Endothelial cell of umbilical vein (primary cell): ENCODE measurements around the gene CHN2. TPM values are rescaled to one million over a fixed set of nuclear protein-coding genes. Genes with fewer than 3 reads are reported as not detected.

Source experiments
- BruUV-seq: library from RNA; stranded (reverse); fragments of 400-500 nt; replicated peaks from 2 replicates; lab custom pipeline; 2021; lab: Mats Ljungman, UMichigan
- CTCF ChIA-PET: fragments of 300-600, 350-600 bp; sonication (Branson Sonifier 250); formaldehyde crosslinking; loops from one replicate; lab custom pipeline; 2021; ENCODE audit warnings: antibody characterized with exemption, inconsistent platforms; lab: Charles Lee
- POLR2A ChIA-PET: fragments of 300-600, 350-600 bp; sonication (Branson Sonifier 250); formaldehyde crosslinking; loops from one replicate; lab custom pipeline; 2021; ENCODE audit warnings: antibody characterized with exemption, inconsistent platforms; lab: Charles Lee
- DNase-seq: peaks from one replicate; pipeline ENCODE4 v3.0.0-alpha.2; 2011; ENCODE audit warnings: low read depth, low spot score
- FAIRE-seq: peaks from 2 replicates; lab custom pipeline; 2011; peaks lifted over from hg19 to GRCh38; lab: Jason Lieb, UNC
- H2AFZ ChIP-seq: 2 replicates; pipeline ENCODE4 v1.6.0; 2012; ENCODE audit warnings: low read depth, low read length, control low read depth, inconsistent platforms
- H3K27ac ChIP-seq: 2 replicates; pipeline ENCODE4 v1.5.1; 2011; ENCODE audit warnings: low read depth, mild to moderate bottlenecking, control low read depth, low read length, moderate library complexity; ENCODE audit not compliant: insufficient read depth
- H3K27me3 ChIP-seq, 2 experiments: 2 replicates each; pipeline versions ENCODE4 v1.6.0 to v1.6.1; 2011; ENCODE audit warnings: low read length in 2 of 2, mixed read lengths in 1 of 2; ENCODE audit not compliant: control insufficient read depth in 2 of 2, insufficient read depth in 2 of 2
- H3K36me3 ChIP-seq, 2 experiments: 2 replicates in 1 of 2; 3 replicates in 1 of 2; pipeline ENCODE4 v1.5.1; 2011; ENCODE audit warnings: low read length in 2 of 2, mild to moderate bottlenecking in 1 of 2, moderate library complexity in 1 of 2; ENCODE audit not compliant: control insufficient read depth in 2 of 2, insufficient read depth in 2 of 2; ENCODE audit errors: extremely low read depth in 1 of 2
- H3K4me1 ChIP-seq: 3 replicates; pipeline ENCODE4 v1.5.1; 2011; ENCODE audit warnings: mild to moderate bottlenecking, low read length; ENCODE audit not compliant: control insufficient read depth, insufficient read depth; ENCODE audit errors: extremely low read depth
- H3K4me2 ChIP-seq: 2 replicates; pipeline ENCODE4 v1.6.1; 2011; ENCODE audit warnings: low read length, control low read depth, mixed read lengths; ENCODE audit not compliant: insufficient read depth
- H3K4me3 ChIP-seq, 3 experiments: fragments of 200-600 bp in 1 of 3; sonication (generic), shearing (Covaris generic) in 1 of 3; replicated peaks in 1 of 3; 2 replicates each; pipeline ENCODE4 v1.5.1; 2011 to 2016; ENCODE audit warnings: control low read depth in 3 of 3, low read length in 3 of 3, mild to moderate bottlenecking in 2 of 3, inconsistent platforms in 1 of 3, low read depth in 1 of 3, moderate library complexity in 1 of 3; ENCODE audit not compliant: insufficient read depth in 1 of 3
- H3K79me2 ChIP-seq: 2 replicates; pipeline ENCODE4 v1.6.0; 2012; ENCODE audit warnings: low read length, inconsistent platforms; ENCODE audit not compliant: control insufficient read depth, insufficient read depth
- H3K9ac ChIP-seq: replicated peaks from 2 replicates; pipeline ENCODE3; 2011; ENCODE audit warnings: low read length, control low read depth; ENCODE audit not compliant: insufficient read depth; ENCODE audit errors: extremely low read depth
- H3K9me1 ChIP-seq: replicated peaks from 3 replicates; pipeline ENCODE4 v1.6.0; 2011; ENCODE audit warnings: mild to moderate bottlenecking, low read length; ENCODE audit not compliant: control insufficient read depth, insufficient read depth; ENCODE audit errors: extremely low read depth
- H3K9me3 ChIP-seq: replicated peaks from 2 replicates; pipeline ENCODE4 v1.5.1; 2012; ENCODE audit warnings: low read length, inconsistent platforms; ENCODE audit not compliant: control insufficient read depth, insufficient read depth
- H4K20me1 ChIP-seq: replicated peaks from 2 replicates; pipeline ENCODE3; 2011; ENCODE audit warnings: mild to moderate bottlenecking, low read length; ENCODE audit not compliant: control insufficient read depth, insufficient read depth; ENCODE audit errors: extremely low read depth
- EZH2 ChIP-seq: IDR thresholded peaks from 2 replicates; pipeline ENCODE4 v1.6.1; 2012; ENCODE audit warnings: borderline replicate concordance, low read depth, mild to moderate bottlenecking, moderate library complexity, low read length, inconsistent platforms; ENCODE audit not compliant: severe bottlenecking
- FOS ChIP-seq: IDR thresholded peaks from 2 replicates; pipeline ENCODE4 v1.6.1; 2011; ENCODE audit warnings: mild to moderate bottlenecking, low read length, moderate library complexity, borderline replicate concordance; ENCODE audit not compliant: insufficient read depth
- GATA2 ChIP-seq: IDR thresholded peaks from 2 replicates; pipeline ENCODE4 v1.7.0; 2011; ENCODE audit warnings: low read depth, mild to moderate bottlenecking, moderate library complexity, mixed read lengths, low read length; ENCODE audit not compliant: insufficient read length, insufficient read depth
- JUN ChIP-seq: IDR thresholded peaks from 2 replicates; pipeline ENCODE4 v1.6.1; 2011; ENCODE audit warnings: borderline replicate concordance, low read depth; ENCODE audit not compliant: insufficient read length, insufficient read depth
- MYC ChIP-seq: IDR thresholded peaks from one replicate; pipeline ENCODE4 v1.6.1; 2011; ENCODE audit warnings: mild to moderate bottlenecking, low read depth, low read length
- POLR2A ChIP-seq: IDR thresholded peaks from 2 replicates; pipeline ENCODE4 v1.6.1; 2012; ENCODE audit warnings: low read depth, mild to moderate bottlenecking, control low read depth, low read length
- POLR2AphosphoS5 ChIP-seq: IDR thresholded peaks from 2 replicates; pipeline ENCODE4 v1.6.1; 2012; ENCODE audit warnings: low read depth, mild to moderate bottlenecking, control low read depth, low read length, moderate library complexity; ENCODE audit not compliant: insufficient read depth
- dilution Hi-C: fragments of 300-500 bp; cut with MboI; formaldehyde crosslinking; loops from one replicate; pipeline ENCODE4 v1.15.0; 2019; ENCODE audit warnings: low sequenced_read_pairs; ENCODE audit not compliant: extremely low pct_ligation_motif_present
- intact Hi-C: fragments of 100-400 bp; cut with micrococcal nuclease; formaldehyde crosslinking; loops from one replicate; pipeline ENCODE4 v1.10.0; 2022
- polyA plus RNA-seq, 4 experiments: library from polyadenylated mRNA; depleted of rRNA in 3 of 4; stranded (reverse) in 3 of 4; unstranded in 1 of 4; fragments of >200 nt; gene quantifications; 2 replicates each; pipeline versions ENCODE4 v1.2.1 to v1.2.3, GENCODE V29; 2011 to 2012; ENCODE audit warnings: missing spikeins in 1 of 4
- total RNA-seq: library from RNA; stranded (reverse); gene quantifications from 2 replicates; pipeline ENCODE4 v1.2.3, GENCODE V29; 2021
- TF ChIP-seq, protein P1 (sequence below), 2 donors: IDR thresholded peaks; 1 replicate in 1 of 2; 2 replicates in 1 of 2; pipeline ENCODE4 v1.5.1; 2011; ENCODE audit warnings: low read length in 2 of 2, mild to moderate bottlenecking in 2 of 2, moderate library complexity in 2 of 2, control low read depth in 1 of 2, inconsistent platforms in 1 of 2, low read depth in 1 of 2; ENCODE audit not compliant: insufficient read depth in 1 of 2; ENCODE audit errors: extremely low read depth in 1 of 2
- TF ChIP-seq, protein P2 (sequence below): IDR thresholded peaks from 2 replicates; pipeline ENCODE4 v1.6.1; 2011; ENCODE audit not compliant: insufficient read depth, insufficient read length

Gene CHN2
- total and polyA plus RNA-seq, 2 donors (not counting 3 experiments of a cell fraction or from before 2014, with no cell fraction given) = 1.4 to 5.0 TPM

DNA sequence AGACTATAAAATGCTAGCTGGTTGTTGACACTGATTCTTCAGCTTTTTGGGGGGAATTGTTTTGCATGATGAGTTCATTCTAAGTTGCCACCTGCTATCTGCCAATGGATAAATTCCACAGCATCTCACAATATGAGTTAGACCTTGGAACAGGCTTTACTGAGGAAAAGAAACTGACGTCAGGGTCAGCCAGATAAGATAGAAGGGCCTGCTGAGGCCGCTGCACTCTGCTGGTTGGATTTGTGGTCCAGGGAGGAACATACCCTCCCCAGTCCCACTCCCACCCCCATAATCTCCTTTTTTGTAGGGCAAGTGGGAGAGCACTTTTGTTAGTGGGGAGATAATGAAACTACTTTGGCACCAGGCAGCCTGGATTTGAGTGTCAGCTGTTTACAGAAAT is 258.4 kb downstream of the CHN2 start:
- Histone ChIP-seq H3K36me3 (no peaks in the 10 kb centered on the region), H3K4me2 (no peak overlapping the region), H4K20me1 (no peaks in the 10 kb centered on the region), H3K27me3 (no peaks in the 10 kb centered on the region), H3K4me1 (no peaks in the 10 kb centered on the region), H3K79me2 (no peaks in the 10 kb centered on the region), H3K9ac (no peak overlapping the region), H3K27ac (no peak overlapping the region), H2AFZ (no peak overlapping the region), H3K9me1 (no peaks in the 10 kb centered on the region), H3K9me3 (no peaks in the 10 kb centered on the region), H3K4me3 (no peak overlapping the region)
- BruUV-seq = no TSS peak
- POLR2A ChIA-PET = no interaction called here
- FAIRE-seq = no peak
- DNase-seq = no peak
- dilution Hi-C loops (no loop called here), intact Hi-C loops (no loop called here)
- TF ChIP-seq, protein P1, sequence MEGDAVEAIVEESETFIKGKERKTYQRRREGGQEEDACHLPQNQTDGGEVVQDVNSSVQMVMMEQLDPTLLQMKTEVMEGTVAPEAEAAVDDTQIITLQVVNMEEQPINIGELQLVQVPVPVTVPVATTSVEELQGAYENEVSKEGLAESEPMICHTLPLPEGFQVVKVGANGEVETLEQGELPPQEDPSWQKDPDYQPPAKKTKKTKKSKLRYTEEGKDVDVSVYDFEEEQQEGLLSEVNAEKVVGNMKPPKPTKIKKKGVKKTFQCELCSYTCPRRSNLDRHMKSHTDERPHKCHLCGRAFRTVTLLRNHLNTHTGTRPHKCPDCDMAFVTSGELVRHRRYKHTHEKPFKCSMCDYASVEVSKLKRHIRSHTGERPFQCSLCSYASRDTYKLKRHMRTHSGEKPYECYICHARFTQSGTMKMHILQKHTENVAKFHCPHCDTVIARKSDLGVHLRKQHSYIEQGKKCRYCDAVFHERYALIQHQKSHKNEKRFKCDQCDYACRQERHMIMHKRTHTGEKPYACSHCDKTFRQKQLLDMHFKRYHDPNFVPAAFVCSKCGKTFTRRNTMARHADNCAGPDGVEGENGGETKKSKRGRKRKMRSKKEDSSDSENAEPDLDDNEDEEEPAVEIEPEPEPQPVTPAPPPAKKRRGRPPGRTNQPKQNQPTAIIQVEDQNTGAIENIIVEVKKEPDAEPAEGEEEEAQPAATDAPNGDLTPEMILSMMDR (IDR thresholded peaks at IDR 0.05; ENCODE audit: extremely low read depth in 1 of 2, insufficient read depth in 1 of 2, low read depth in 1 of 2, low read length in 2 of 2) = no peak
- TF ChIP-seq, protein P2, sequence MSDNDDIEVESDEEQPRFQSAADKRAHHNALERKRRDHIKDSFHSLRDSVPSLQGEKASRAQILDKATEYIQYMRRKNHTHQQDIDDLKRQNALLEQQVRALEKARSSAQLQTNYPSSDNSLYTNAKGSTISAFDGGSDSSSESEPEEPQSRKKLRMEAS = no peak
- TF ChIP-seq MYC = no peak
- TF ChIP-seq EZH2 = no peak
- no peak for TF ChIP-seq FOS
- no peak for TF ChIP-seq POLR2AphosphoS5
- TF ChIP-seq POLR2A = no peak
- no peak for TF ChIP-seq JUN
- no peak for TF ChIP-seq GATA2
- CTCF ChIA-PET = no interaction called here
